HCT116 (cell line): ENCODE measurements around the gene C2orf68. TPM values are rescaled to one million over a fixed set of nuclear protein-coding genes. Genes with fewer than 3 reads are reported as not detected.

Experiments used
- ATAC-seq: fragments of 200-7000 bp; cut with Tn5 transposase; 2 replicates; pipeline ENCODE4 v1.9.1; 2020; ENCODE audit warnings: mild to moderate bottlenecking, moderate library complexity
- BruUV-seq: library from RNA; stranded (reverse); fragments of 400-500 nt; replicated peaks from 2 replicates; lab custom pipeline; 2021; lab: Mats Ljungman, UMichigan
- CTCF ChIA-PET: fragments of 300-600 bp; sonication (Branson Sonifier 250); formaldehyde crosslinking; loops from one replicate; lab custom pipeline; 2021; ENCODE audit warnings: antibody characterized with exemption; lab: Charles Lee
- POLR2A ChIA-PET: fragments of 300-600, 350-600 bp; sonication (Branson Sonifier 250); formaldehyde crosslinking; loops from one replicate; lab custom pipeline; 2021; ENCODE audit warnings: antibody characterized with exemption; lab: Charles Lee
- RAD21 ChIA-PET, 2 experiments: fragments of 300-600 bp; sonication (Branson Sonifier 250); formaldehyde crosslinking; loops; one replicate each; lab custom pipeline; 2023; ENCODE audit warnings: low total read pairs in 2 of 2; ENCODE audit not compliant: uncharacterized antibody in 2 of 2, unreplicated experiment in 2 of 2, low non-redundant PET in 1 of 2; lab: Charles Lee
- DNase-seq: peaks from one replicate; pipeline ENCODE4 v3.0.0-alpha.2; 2010; ENCODE audit warnings: low read depth, low spot score
- H2AFZ ChIP-seq: fragments of 200-600 bp; shearing (Covaris generic), sonication (generic); 2 replicates; pipeline ENCODE4 v1.6.1; 2017; ENCODE audit warnings: low read depth, mixed run types, mixed read lengths, antibody characterized with exemption, low read length; ENCODE audit not compliant: poor library complexity, severe bottlenecking
- H3K27ac ChIP-seq: 2 replicates; pipeline ENCODE4 v1.5.1; 2012; ENCODE audit warnings: low read depth, low read length
- H3K27me3 ChIP-seq: fragments of 200-600 bp; sonication (generic); 2 replicates; pipeline ENCODE4 v1.6.1; 2016; ENCODE audit warnings: mixed run types, low read length, mixed read lengths; ENCODE audit not compliant: insufficient read depth
- H3K36me3 ChIP-seq, 2 experiments: fragments of 200-500 bp in 1 of 2; fragments of 200-600 bp in 1 of 2; sonication (Bioruptor generic) in 1 of 2; sonication (generic) in 1 of 2; 2 replicates each; pipeline versions ENCODE4 v1.5.1 to v1.6.1; 2014 to 2016; ENCODE audit warnings: low read length in 2 of 2, inconsistent platforms in 1 of 2, mixed read lengths in 1 of 2, mixed run types in 1 of 2; ENCODE audit not compliant: insufficient read depth in 2 of 2, control insufficient read depth in 1 of 2
- H3K4me1 ChIP-seq, 2 experiments: fragments of 200-600 bp in 1 of 2; sonication (generic) in 1 of 2; 2 replicates each; pipeline versions ENCODE4 v1.5.1 to v1.6.1; 2012 to 2017; ENCODE audit warnings: low read length in 2 of 2, inconsistent platforms in 1 of 2, mild to moderate bottlenecking in 1 of 2, mixed read lengths in 1 of 2, mixed run types in 1 of 2, moderate library complexity in 1 of 2; ENCODE audit not compliant: insufficient read depth in 2 of 2, control insufficient read depth in 1 of 2
- H3K4me2 ChIP-seq: fragments of 200-600 bp; sonication (generic); 2 replicates; pipeline ENCODE4 v1.6.1; 2017; ENCODE audit warnings: mixed run types, low read length, mixed read lengths
- H3K4me3 ChIP-seq, 2 experiments: fragments of 200-600 bp in 1 of 2; sonication (generic) in 1 of 2; replicated peaks in 1 of 2; 2 replicates each; pipeline ENCODE4 v1.5.1; 2011 to 2016; ENCODE audit warnings: low read length in 2 of 2, control low read depth in 1 of 2, low read depth in 1 of 2, mild to moderate bottlenecking in 1 of 2, mixed read lengths in 1 of 2, mixed run types in 1 of 2
- H3K79me2 ChIP-seq: fragments of 200-600 bp; sonication (generic); 2 replicates; pipeline ENCODE4 v1.6.1; 2017; ENCODE audit warnings: mild to moderate bottlenecking, mixed run types, low read length, moderate library complexity, mixed read lengths; ENCODE audit not compliant: insufficient read depth
- H3K9ac ChIP-seq: fragments of 200-600 bp; sonication (generic); 2 replicates; pipeline ENCODE4 v1.6.1; 2016; ENCODE audit warnings: low read length, mixed read lengths
- H3K9me2 ChIP-seq: fragments of 200-600 bp; sonication (generic), shearing (Covaris generic); 2 replicates; pipeline ENCODE4 v1.6.1; 2017; ENCODE audit warnings: mixed run types, mild to moderate bottlenecking, moderate library complexity; ENCODE audit not compliant: insufficient read depth
- H3K9me3 ChIP-seq, 2 experiments: fragments of 200-500 bp in 1 of 2; fragments of 200-600 bp in 1 of 2; sonication (Bioruptor generic) in 1 of 2; sonication (generic) in 1 of 2; 2 replicates each; pipeline ENCODE4 v1.6.1; 2014 to 2017; ENCODE audit warnings: low read length in 2 of 2, mixed read lengths in 2 of 2, inconsistent platforms in 1 of 2, low read depth in 1 of 2, mild to moderate bottlenecking in 1 of 2, mixed run types in 1 of 2, moderate library complexity in 1 of 2; ENCODE audit not compliant: control insufficient read depth in 1 of 2, insufficient read depth in 1 of 2
- H4K20me1 ChIP-seq: fragments of 200-600 bp; sonication (generic), shearing (Covaris generic); 2 replicates; pipeline ENCODE4 v1.6.1; 2017; ENCODE audit warnings: mixed run types, mild to moderate bottlenecking, moderate library complexity; ENCODE audit not compliant: insufficient read depth
- ATF3 ChIP-seq: IDR thresholded peaks from 2 replicates; pipeline ENCODE4 v1.6.1; 2012
- CBX3 ChIP-seq: IDR thresholded peaks from 2 replicates; pipeline ENCODE4 v1.6.1; 2012; ENCODE audit warnings: low read depth
- CEBPB ChIP-seq: IDR thresholded peaks from 2 replicates; pipeline ENCODE4 v1.6.1; 2012; ENCODE audit warnings: low read depth
- CTCF ChIP-seq, 3 experiments: fragments of 200-600 bp in 1 of 3; sonication (generic) in 1 of 3; IDR thresholded peaks in 2 of 3; conservative IDR thresholded peaks in 1 of 3; 2 replicates each; pipeline ENCODE4 v1.5.1; 2012 to 2017; ENCODE audit warnings: low read depth in 2 of 3, low read length in 2 of 3, antibody characterized with exemption in 1 of 3, borderline replicate concordance in 1 of 3, control low read depth in 1 of 3, mild to moderate bottlenecking in 1 of 3, mixed read lengths in 1 of 3, mixed run types in 1 of 3, moderate library complexity in 1 of 3; ENCODE audit not compliant: insufficient read depth in 1 of 3
- EZH2phosphoT487 ChIP-seq: fragments of 200-600 bp; IDR thresholded peaks from 2 replicates; pipeline ENCODE4 v1.6.1; 2018; ENCODE audit warnings: antibody characterized with exemption, borderline replicate concordance
- FOSL1 ChIP-seq: IDR thresholded peaks from 2 replicates; pipeline ENCODE4 v1.6.1; 2012; ENCODE audit warnings: low read depth
- JUND ChIP-seq: IDR thresholded peaks from 2 replicates; pipeline ENCODE4 v1.6.1; 2012
- YY1 ChIP-seq: IDR thresholded peaks from 2 replicates; pipeline ENCODE4 v1.6.1; 2011; ENCODE audit warnings: low read length, low read depth, moderate library complexity, mild to moderate bottlenecking; ENCODE audit not compliant: insufficient replicate concordance; ENCODE audit errors: extremely low read depth
- intact Hi-C: fragments of 100-400 bp; cut with micrococcal nuclease; formaldehyde crosslinking; loops from 2 replicates; pipeline ENCODE4 v1.10.0; 2022
- total RNA-seq: library from RNA; stranded (reverse); gene quantifications from one replicate; pipeline ENCODE4 v1.2.1, GENCODE V29; 2021; ENCODE audit not compliant: unreplicated experiment

C2orf68 gene
- total RNA-seq, 1 experiment from 2014 or later: 21.8 TPM

- Histone ChIP-seq H3K4me2 (no peak overlapping the region), H3K9me2 (no peaks in the 10 kb centered on the region), H2AFZ (no peak overlapping the region), H3K36me3 (peaks cover 0 to 4% of the 10 kb centered on the region in 2 experiments; a peak in 2 of 4 replicates), H3K27me3 (no peaks in the 10 kb centered on the region), H3K9me3 (no peaks in the 10 kb centered on the region), H4K20me1 (no peaks in the 10 kb centered on the region), H3K4me3 (no peak overlapping the region), H3K27ac (no peak overlapping the region), H3K4me1 (peaks cover 26 to 35% of the 10 kb centered on the region in 2 experiments), H3K9ac (no peak overlapping the region), H3K79me2 (no peaks in the 10 kb centered on the region)
- DNase-seq: no peak
- TF ChIP-seq ATF3 (no peak), EZH2phosphoT487 (no peak), CBX3 (no peak), CTCF (IDR thresholded peaks at IDR 0.05 in 2 of 3, conservative IDR thresholded peaks at IDR 0.05 in 1 of 3; ENCODE audit: borderline replicate concordance in 1 of 3, insufficient read depth in 1 of 3, low read depth in 2 of 3, low read length in 2 of 3) (no peak), FOSL1 (no peak), YY1 (no peak), JUND (no peak), CEBPB (no peak)
- ATAC-seq: no peak
- RAD21 ChIA-PET: no interaction called here
- CTCF ChIA-PET: no interaction called here
- intact Hi-C loops: no loop called here
- POLR2A ChIA-PET: no interaction called here
- BruUV-seq: no TSS peak
Observed at GRCh38 chr2:85580206-85580605, 31.7 kb downstream of the C2orf68 start.
